Endothelial cell of umbilical vein (primary cell): ENCODE data around the gene MAG. TPM values are rescaled to one million over a fixed set of nuclear protein-coding genes. Genes with fewer than 3 reads are reported as not detected.

ENCODE experiments used
- BruUV-seq: library from RNA; stranded (reverse); fragments of 400-500 nt; replicated peaks from 2 replicates; lab custom pipeline; 2021; lab: Mats Ljungman, UMichigan
- CTCF ChIA-PET: fragments of 300-600, 350-600 bp; sonication (Branson Sonifier 250); formaldehyde crosslinking; loops from one replicate; lab custom pipeline; 2021; ENCODE audit warnings: antibody characterized with exemption, inconsistent platforms; lab: Charles Lee
- POLR2A ChIA-PET: fragments of 300-600, 350-600 bp; sonication (Branson Sonifier 250); formaldehyde crosslinking; loops from one replicate; lab custom pipeline; 2021; ENCODE audit warnings: antibody characterized with exemption, inconsistent platforms; lab: Charles Lee
- DNase-seq: peaks from one replicate; pipeline ENCODE4 v3.0.0-alpha.2; 2011; ENCODE audit warnings: low read depth, low spot score
- FAIRE-seq: peaks from 2 replicates; lab custom pipeline; 2011; peaks lifted over from hg19 to GRCh38; lab: Jason Lieb, UNC
- H2AFZ ChIP-seq: 2 replicates; pipeline ENCODE4 v1.6.0; 2012; ENCODE audit warnings: low read depth, low read length, control low read depth, inconsistent platforms
- H3K27ac ChIP-seq: 2 replicates; pipeline ENCODE4 v1.5.1; 2011; ENCODE audit warnings: low read depth, mild to moderate bottlenecking, control low read depth, low read length, moderate library complexity; ENCODE audit not compliant: insufficient read depth
- H3K27me3 ChIP-seq, 2 experiments: 2 replicates each; pipeline versions ENCODE4 v1.6.0 to v1.6.1; 2011; ENCODE audit warnings: low read length in 2 of 2, mixed read lengths in 1 of 2; ENCODE audit not compliant: control insufficient read depth in 2 of 2, insufficient read depth in 2 of 2
- H3K36me3 ChIP-seq, 2 experiments: 2 replicates in 1 of 2; 3 replicates in 1 of 2; pipeline ENCODE4 v1.5.1; 2011; ENCODE audit warnings: low read length in 2 of 2, mild to moderate bottlenecking in 1 of 2, moderate library complexity in 1 of 2; ENCODE audit not compliant: control insufficient read depth in 2 of 2, insufficient read depth in 2 of 2; ENCODE audit errors: extremely low read depth in 1 of 2
- H3K4me1 ChIP-seq: 3 replicates; pipeline ENCODE4 v1.5.1; 2011; ENCODE audit warnings: mild to moderate bottlenecking, low read length; ENCODE audit not compliant: control insufficient read depth, insufficient read depth; ENCODE audit errors: extremely low read depth
- H3K4me2 ChIP-seq: 2 replicates; pipeline ENCODE4 v1.6.1; 2011; ENCODE audit warnings: low read length, control low read depth, mixed read lengths; ENCODE audit not compliant: insufficient read depth
- H3K4me3 ChIP-seq, 3 experiments: fragments of 200-600 bp in 1 of 3; sonication (generic), shearing (Covaris generic) in 1 of 3; replicated peaks in 1 of 3; 2 replicates each; pipeline ENCODE4 v1.5.1; 2011 to 2016; ENCODE audit warnings: control low read depth in 3 of 3, low read length in 3 of 3, mild to moderate bottlenecking in 2 of 3, inconsistent platforms in 1 of 3, low read depth in 1 of 3, moderate library complexity in 1 of 3; ENCODE audit not compliant: insufficient read depth in 1 of 3
- H3K79me2 ChIP-seq: 2 replicates; pipeline ENCODE4 v1.6.0; 2012; ENCODE audit warnings: low read length, inconsistent platforms; ENCODE audit not compliant: control insufficient read depth, insufficient read depth
- H3K9ac ChIP-seq: replicated peaks from 2 replicates; pipeline ENCODE3; 2011; ENCODE audit warnings: low read length, control low read depth; ENCODE audit not compliant: insufficient read depth; ENCODE audit errors: extremely low read depth
- H3K9me1 ChIP-seq: replicated peaks from 3 replicates; pipeline ENCODE4 v1.6.0; 2011; ENCODE audit warnings: mild to moderate bottlenecking, low read length; ENCODE audit not compliant: control insufficient read depth, insufficient read depth; ENCODE audit errors: extremely low read depth
- H3K9me3 ChIP-seq: replicated peaks from 2 replicates; pipeline ENCODE4 v1.5.1; 2012; ENCODE audit warnings: low read length, inconsistent platforms; ENCODE audit not compliant: control insufficient read depth, insufficient read depth
- H4K20me1 ChIP-seq: replicated peaks from 2 replicates; pipeline ENCODE3; 2011; ENCODE audit warnings: mild to moderate bottlenecking, low read length; ENCODE audit not compliant: control insufficient read depth, insufficient read depth; ENCODE audit errors: extremely low read depth
- CTCF ChIP-seq, 2 donors: IDR thresholded peaks; 1 replicate in 1 of 2; 2 replicates in 1 of 2; pipeline ENCODE4 v1.5.1; 2011; ENCODE audit warnings: low read length in 2 of 2, mild to moderate bottlenecking in 2 of 2, moderate library complexity in 2 of 2, control low read depth in 1 of 2, inconsistent platforms in 1 of 2, low read depth in 1 of 2; ENCODE audit not compliant: insufficient read depth in 1 of 2; ENCODE audit errors: extremely low read depth in 1 of 2
- EZH2 ChIP-seq: IDR thresholded peaks from 2 replicates; pipeline ENCODE4 v1.6.1; 2012; ENCODE audit warnings: borderline replicate concordance, low read depth, mild to moderate bottlenecking, moderate library complexity, low read length, inconsistent platforms; ENCODE audit not compliant: severe bottlenecking
- FOS ChIP-seq: IDR thresholded peaks from 2 replicates; pipeline ENCODE4 v1.6.1; 2011; ENCODE audit warnings: mild to moderate bottlenecking, low read length, moderate library complexity, borderline replicate concordance; ENCODE audit not compliant: insufficient read depth
- GATA2 ChIP-seq: IDR thresholded peaks from 2 replicates; pipeline ENCODE4 v1.7.0; 2011; ENCODE audit warnings: low read depth, mild to moderate bottlenecking, moderate library complexity, mixed read lengths, low read length; ENCODE audit not compliant: insufficient read length, insufficient read depth
- JUN ChIP-seq: IDR thresholded peaks from 2 replicates; pipeline ENCODE4 v1.6.1; 2011; ENCODE audit warnings: borderline replicate concordance, low read depth; ENCODE audit not compliant: insufficient read length, insufficient read depth
- MAX ChIP-seq: IDR thresholded peaks from 2 replicates; pipeline ENCODE4 v1.6.1; 2011; ENCODE audit not compliant: insufficient read depth, insufficient read length
- MYC ChIP-seq: IDR thresholded peaks from one replicate; pipeline ENCODE4 v1.6.1; 2011; ENCODE audit warnings: mild to moderate bottlenecking, low read depth, low read length
- POLR2A ChIP-seq: IDR thresholded peaks from 2 replicates; pipeline ENCODE4 v1.6.1; 2012; ENCODE audit warnings: low read depth, mild to moderate bottlenecking, control low read depth, low read length
- POLR2AphosphoS5 ChIP-seq: IDR thresholded peaks from 2 replicates; pipeline ENCODE4 v1.6.1; 2012; ENCODE audit warnings: low read depth, mild to moderate bottlenecking, control low read depth, low read length, moderate library complexity; ENCODE audit not compliant: insufficient read depth
- dilution Hi-C: fragments of 300-500 bp; cut with MboI; formaldehyde crosslinking; loops from one replicate; pipeline ENCODE4 v1.15.0; 2019; ENCODE audit warnings: low sequenced_read_pairs; ENCODE audit not compliant: extremely low pct_ligation_motif_present
- intact Hi-C: fragments of 100-400 bp; cut with micrococcal nuclease; formaldehyde crosslinking; loops from one replicate; pipeline ENCODE4 v1.10.0; 2022
- polyA plus RNA-seq, 4 experiments: library from polyadenylated mRNA; depleted of rRNA in 3 of 4; stranded (reverse) in 3 of 4; unstranded in 1 of 4; fragments of >200 nt; gene quantifications; 2 replicates each; pipeline versions ENCODE4 v1.2.1 to v1.2.3, GENCODE V29; 2011 to 2012; ENCODE audit warnings: missing spikeins in 1 of 4
- total RNA-seq: library from RNA; stranded (reverse); gene quantifications from 2 replicates; pipeline ENCODE4 v1.2.3, GENCODE V29; 2021

The MAG gene
- total and polyA plus RNA-seq, 2 donors (not counting 3 experiments of a cell fraction or from before 2014, with no cell fraction given) = not detected

- no peaks in the 10 kb centered on the region for H3K27me3 ChIP-seq
- no peak overlapping the region for H2AFZ ChIP-seq
- no peak overlapping the region for H3K4me3 ChIP-seq
- TF ChIP-seq EZH2 (no peak), POLR2A (no peak), CTCF (IDR thresholded peaks at IDR 0.05; ENCODE audit: extremely low read depth in 1 of 2, insufficient read depth in 1 of 2, low read depth in 1 of 2, low read length in 2 of 2) (no peak), JUN (no peak), POLR2AphosphoS5 (no peak), GATA2 (no peak), MAX (no peak), MYC (no peak), FOS (no peak)
- no peaks in the 10 kb centered on the region for H3K9me3 ChIP-seq
- H3K9ac ChIP-seq = no peak overlapping the region
- ChIA-PET CTCF (interaction anchor here (1.1 kb wide), 1 partner anchor 8 kb away, joined by 5 read pairs; no protein-coding TSS in a partner anchor), POLR2A (no interaction called here)
- no peaks in the 10 kb centered on the region for H3K36me3 ChIP-seq
- dilution Hi-C loops = no loop called here
- H4K20me1 ChIP-seq = no peaks in the 10 kb centered on the region
- H3K4me2 ChIP-seq = no peak overlapping the region
- no peak for DNase-seq
- no peaks in the 10 kb centered on the region for H3K79me2 ChIP-seq
- BruUV-seq = no TSS peak
- intact Hi-C loops = no loop called here
- FAIRE-seq = no peak
- no peaks in the 10 kb centered on the region for H3K4me1 ChIP-seq
- H3K9me1 ChIP-seq = no peaks in the 10 kb centered on the region
- no peak overlapping the region for H3K27ac ChIP-seq
Observed at GRCh38 chr19:35344511-35345031, 52.6 kb downstream of the MAG start.
